ENCODE data around the gene UBR4.

GRCh38 chr1:19257178-19257914 lies 47.3 kb upstream of the UBR4 start:
- TF ChIP-seq CTCF (IDR thresholded peaks at IDR 0.05) (no peak), POLR2A (IDR thresholded peaks at IDR 0.05) (no peak)

All from Peyer's patch (tissue), 4 donors.